Measurements from ENCODE around the gene TEPSIN. TPM values are rescaled to one million over a fixed set of nuclear protein-coding genes. Genes with fewer than 3 reads are reported as not detected.

The TEPSIN gene
- total RNA-seq, 3 donors from 2014 or later = 42.7 to 52.2 (median 47.4) TPM

GRCh38 chr17:81218459-81218858 lies 20.4 kb downstream of the TEPSIN start:
- ATAC-seq (no peak), DNase-seq (no peak)
- H3K4me3 Mint-ChIP-seq = no peak overlapping the region

GRCh38 chr17:81217491-81217890 lies 21.4 kb downstream of the TEPSIN start:
- Mint-ChIP-seq H3K9me3 (no peaks in the 10 kb centered on the region), H3K4me1 (ENCODE audit: low read depth) (peaks cover 9% of the 10 kb centered on the region), H3K36me3 (ENCODE audit: insufficient read depth) (peaks cover 6% of the 10 kb centered on the region), H3K4me3 (no peak overlapping the region), H3K27me3 (ENCODE audit: low read depth) (no peaks in the 10 kb centered on the region)
- ATAC-seq (no peak), DNase-seq (no peak)

More at GRCh38 chr17:81218459-81218858, 20.4 kb downstream of the TEPSIN start:
- Mint-ChIP-seq H3K36me3 (ENCODE audit: insufficient read depth) (peaks cover 6% of the 10 kb centered on the region), H3K27me3 (ENCODE audit: low read depth) (no peaks in the 10 kb centered on the region), H3K9me3 (no peaks in the 10 kb centered on the region), H3K4me1 (ENCODE audit: low read depth) (peaks cover 10% of the 10 kb centered on the region)

DNA sequence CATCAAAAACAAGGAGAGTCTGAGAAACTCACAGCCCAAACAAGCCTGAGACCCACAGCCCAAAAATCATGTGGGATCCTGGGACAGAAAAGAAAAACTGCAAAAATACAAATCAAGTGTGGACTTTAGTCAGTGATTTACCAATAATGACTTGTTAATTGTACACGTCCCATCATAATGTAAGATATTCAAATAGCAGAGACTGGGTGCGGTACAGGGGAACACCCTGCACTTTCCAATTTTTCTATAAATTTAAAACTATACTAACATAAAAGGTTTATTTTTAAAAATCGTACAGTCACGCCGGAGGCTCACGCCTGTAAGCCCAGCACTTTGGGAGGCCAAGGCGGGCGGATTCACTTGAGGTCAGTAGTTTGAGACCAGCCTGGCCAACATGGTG lies 24.9 kb downstream of the TEPSIN start:
- no peaks in the 10 kb centered on the region for H3K9me3 Mint-ChIP-seq
- no peaks in the 10 kb centered on the region for H3K27me3 Mint-ChIP-seq (ENCODE audit: low read depth)
- H3K4me1 Mint-ChIP-seq (ENCODE audit: low read depth) = no peaks in the 10 kb centered on the region
- DNase-seq (no peak), ATAC-seq (no peak)
- H3K4me3 Mint-ChIP-seq = no peak overlapping the region
- peaks cover 6% of the 10 kb centered on the region for H3K36me3 Mint-ChIP-seq (ENCODE audit: insufficient read depth)

DNA sequence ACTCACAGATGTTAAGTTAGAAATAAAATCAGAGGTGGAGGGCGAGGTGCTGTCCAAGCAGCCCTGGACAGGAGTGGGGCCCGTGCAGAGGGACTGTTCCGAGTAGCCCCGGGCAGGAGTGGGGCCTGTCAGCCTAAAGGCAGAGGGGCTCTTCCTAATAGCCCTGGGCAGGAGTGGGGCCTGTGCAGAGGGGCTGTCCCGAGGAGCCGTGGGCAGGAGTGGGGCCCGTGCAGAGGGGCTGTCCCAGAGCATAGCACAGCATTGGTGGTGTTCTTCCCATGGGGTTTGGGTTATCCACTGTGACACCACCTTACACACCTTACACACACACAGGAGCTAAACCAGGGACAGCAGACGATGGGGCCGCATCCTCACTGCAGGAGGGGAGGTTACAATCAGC lies 26.5 kb downstream of the TEPSIN start:
- Mint-ChIP-seq H3K4me1 (ENCODE audit: low read depth) (no peaks in the 10 kb centered on the region), H3K4me3 (no peak overlapping the region), H3K27me3 (ENCODE audit: low read depth) (no peaks in the 10 kb centered on the region), H3K36me3 (ENCODE audit: insufficient read depth) (peaks cover 6% of the 10 kb centered on the region), H3K9me3 (no peaks in the 10 kb centered on the region)
- DNase-seq = no peak
- ATAC-seq = no peak

- Mint-ChIP-seq H3K4me3 (no peak overlapping the region), H3K27me3 (ENCODE audit: low read depth) (no peaks in the 10 kb centered on the region), H3K4me1 (ENCODE audit: low read depth) (no peaks in the 10 kb centered on the region), H3K9me3 (no peaks in the 10 kb centered on the region), H3K36me3 (ENCODE audit: insufficient read depth) (no peaks in the 10 kb centered on the region)
- ATAC-seq (no peak), DNase-seq (no peak)
Measured at GRCh38 chr17:81210868-81211267, 28.0 kb downstream of the TEPSIN start.

DNA sequence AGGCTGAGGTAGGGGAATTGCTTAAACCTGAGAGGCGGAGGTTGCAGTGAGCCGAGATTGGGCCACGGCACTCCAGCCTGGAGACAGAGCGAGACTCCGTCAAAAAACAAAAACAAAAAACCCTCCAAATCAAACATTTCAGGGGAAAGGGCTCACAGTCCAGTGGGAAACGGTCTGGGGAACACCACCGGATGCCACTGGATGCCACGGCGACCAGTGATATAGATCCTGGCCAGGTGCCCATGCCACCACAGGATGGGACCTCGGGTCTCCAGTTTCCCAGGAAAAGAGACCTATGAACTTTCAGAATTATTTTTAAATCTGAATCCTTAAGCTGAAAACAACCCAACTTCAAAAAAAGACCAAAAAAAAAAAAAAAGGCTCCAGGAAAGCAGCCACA lies 28.4 kb downstream of the TEPSIN start:
- Mint-ChIP-seq H3K27me3 (ENCODE audit: low read depth) (no peaks in the 10 kb centered on the region), H3K36me3 (ENCODE audit: insufficient read depth) (no peaks in the 10 kb centered on the region), H3K4me3 (no peak overlapping the region), H3K9me3 (no peaks in the 10 kb centered on the region), H3K4me1 (ENCODE audit: low read depth) (no peaks in the 10 kb centered on the region)
- DNase-seq (no peak), ATAC-seq (no peak)

DNA sequence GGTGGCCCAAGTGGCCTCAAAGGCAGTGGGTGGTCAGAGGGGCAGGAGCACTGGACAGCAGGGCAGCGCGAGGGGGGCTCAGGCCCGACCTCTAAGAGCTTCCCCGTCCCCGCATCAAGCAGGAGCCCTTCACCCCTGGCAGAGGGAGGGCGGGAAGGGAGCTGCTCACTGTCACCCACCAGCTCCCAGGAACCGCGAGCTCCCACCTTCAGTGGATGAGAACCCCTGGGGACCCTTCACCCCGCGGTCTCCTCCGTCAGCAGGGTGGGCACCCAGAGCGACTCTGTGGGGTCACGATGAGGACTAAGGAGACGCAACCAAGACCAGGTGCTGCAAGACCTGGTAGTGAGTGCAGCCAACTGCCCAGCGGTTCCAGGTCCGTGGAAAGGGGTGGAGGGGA lies 29.7 kb downstream of the TEPSIN start:
- no peak overlapping the region for H3K4me3 Mint-ChIP-seq
- no peaks in the 10 kb centered on the region for H3K4me1 Mint-ChIP-seq (ENCODE audit: low read depth)
- H3K9me3 Mint-ChIP-seq = no peaks in the 10 kb centered on the region
- H3K27me3 Mint-ChIP-seq (ENCODE audit: low read depth) = no peaks in the 10 kb centered on the region
- no peak for ATAC-seq
- no peaks in the 10 kb centered on the region for H3K36me3 Mint-ChIP-seq (ENCODE audit: insufficient read depth)
- no peak for DNase-seq

DNA sequence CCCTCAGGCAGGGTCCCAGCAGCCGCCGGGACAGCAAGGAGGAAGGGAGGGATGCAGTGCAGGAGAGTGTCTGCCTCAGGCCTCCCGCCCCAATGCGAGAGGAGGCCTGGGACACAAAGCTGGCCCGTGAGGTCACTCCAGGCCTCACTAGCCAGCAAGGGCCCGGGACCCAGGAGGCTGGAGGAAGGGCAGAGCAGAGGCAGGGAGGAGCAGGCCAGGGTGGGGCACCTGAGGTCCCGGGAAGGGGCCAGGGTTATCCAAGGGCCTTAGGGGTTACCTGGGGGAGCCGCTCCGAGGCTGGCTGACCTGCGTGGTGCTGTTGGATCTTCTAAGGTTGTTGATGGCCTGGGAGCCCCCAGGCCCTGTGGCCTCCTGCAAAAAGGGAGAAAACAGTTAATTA lies 30.2 kb downstream of the TEPSIN start:
- H3K4me3 Mint-ChIP-seq = no peak overlapping the region
- H3K36me3 Mint-ChIP-seq (ENCODE audit: insufficient read depth) = no peaks in the 10 kb centered on the region

GRCh38 chr17:81207610-81208581 lies 31.0 kb downstream of the TEPSIN start:
- Mint-ChIP-seq H3K4me3 (no peak overlapping the region), H3K27me3 (ENCODE audit: low read depth) (no peaks in the 10 kb centered on the region), H3K36me3 (ENCODE audit: insufficient read depth) (no peaks in the 10 kb centered on the region), H3K4me1 (ENCODE audit: low read depth) (no peaks in the 10 kb centered on the region), H3K9me3 (no peaks in the 10 kb centered on the region)
- DNase-seq (no peak), ATAC-seq (no peak)

More for the DNA sequence above, 30.2 kb downstream of the TEPSIN start:
- Mint-ChIP-seq H3K9me3 (no peaks in the 10 kb centered on the region), H3K27me3 (ENCODE audit: low read depth) (no peaks in the 10 kb centered on the region), H3K4me1 (ENCODE audit: low read depth) (no peaks in the 10 kb centered on the region)
- ATAC-seq (no peak), DNase-seq (no peak)

GRCh38 chr17:81206657-81207056 lies 32.2 kb downstream of the TEPSIN start:
- H3K9me3 Mint-ChIP-seq = no peaks in the 10 kb centered on the region
- no peaks in the 10 kb centered on the region for H3K36me3 Mint-ChIP-seq (ENCODE audit: insufficient read depth)
- DNase-seq = no peak
- no peak overlapping the region for H3K4me3 Mint-ChIP-seq
- no peaks in the 10 kb centered on the region for H3K4me1 Mint-ChIP-seq (ENCODE audit: low read depth)
- no peaks in the 10 kb centered on the region for H3K27me3 Mint-ChIP-seq (ENCODE audit: low read depth)
- no peak for ATAC-seq

DNA sequence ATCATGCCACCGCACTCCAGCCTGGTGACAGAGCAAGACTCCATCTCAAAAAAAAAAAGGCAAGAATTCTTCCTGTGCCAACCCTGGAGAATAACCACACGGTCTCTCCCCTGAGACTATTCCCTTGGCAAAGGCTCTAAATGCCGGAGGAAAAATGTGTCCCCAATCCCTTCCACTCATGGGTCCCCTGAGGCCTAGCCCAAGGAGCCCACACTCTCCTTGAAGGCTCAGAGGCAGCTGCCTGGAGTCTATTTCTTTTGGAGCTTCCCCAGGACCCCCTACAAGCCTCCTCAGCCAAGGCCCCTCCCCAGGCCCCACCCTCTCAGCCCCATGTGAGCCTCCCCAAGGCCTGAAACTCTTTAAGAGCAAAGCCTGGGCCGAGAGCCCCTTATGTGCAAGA lies 32.7 kb downstream of the TEPSIN start:
- no peak for DNase-seq

GRCh38 chr17:81204578-81204977 lies 34.3 kb downstream of the TEPSIN start:
- H3K27me3 Mint-ChIP-seq (ENCODE audit: low read depth) = no peaks in the 10 kb centered on the region
- ATAC-seq (no peak), DNase-seq (no peak)
- H3K9me3 Mint-ChIP-seq = no peaks in the 10 kb centered on the region
- no peaks in the 10 kb centered on the region for H3K36me3 Mint-ChIP-seq (ENCODE audit: insufficient read depth)
- no peaks in the 10 kb centered on the region for H3K4me1 Mint-ChIP-seq (ENCODE audit: low read depth)
- no peak overlapping the region for H3K4me3 Mint-ChIP-seq

More for the DNA sequence above, 32.7 kb downstream of the TEPSIN start:
- no peak for ATAC-seq
- H3K36me3 Mint-ChIP-seq (ENCODE audit: insufficient read depth) = no peaks in the 10 kb centered on the region
- no peaks in the 10 kb centered on the region for H3K9me3 Mint-ChIP-seq
- no peaks in the 10 kb centered on the region for H3K4me1 Mint-ChIP-seq (ENCODE audit: low read depth)
- H3K27me3 Mint-ChIP-seq (ENCODE audit: low read depth) = no peaks in the 10 kb centered on the region
- no peak overlapping the region for H3K4me3 Mint-ChIP-seq

- no peak for DNase-seq
- no peaks in the 10 kb centered on the region for H3K36me3 Mint-ChIP-seq (ENCODE audit: insufficient read depth)
- H3K4me3 Mint-ChIP-seq = no peak overlapping the region
- no peaks in the 10 kb centered on the region for H3K27me3 Mint-ChIP-seq (ENCODE audit: low read depth)
- no peak for ATAC-seq
- no peaks in the 10 kb centered on the region for H3K9me3 Mint-ChIP-seq
- no peaks in the 10 kb centered on the region for H3K4me1 Mint-ChIP-seq (ENCODE audit: low read depth)
Measured at GRCh38 chr17:81203136-81203535, 35.7 kb downstream of the TEPSIN start.

GRCh38 chr17:81202318-81202717 lies 36.5 kb downstream of the TEPSIN start:
- H3K4me1 Mint-ChIP-seq (ENCODE audit: low read depth) = no peaks in the 10 kb centered on the region
- H3K36me3 Mint-ChIP-seq (ENCODE audit: insufficient read depth) = peaks cover 2% of the 10 kb centered on the region
- no peaks in the 10 kb centered on the region for H3K27me3 Mint-ChIP-seq (ENCODE audit: low read depth)
- no peaks in the 10 kb centered on the region for H3K9me3 Mint-ChIP-seq
- no peak overlapping the region for H3K4me3 Mint-ChIP-seq
- DNase-seq (no peak), ATAC-seq (no peak)
